ENCODE results near the gene PLA2G6.

- TF ChIP-seq CTCF (IDR thresholded peaks at IDR 0.05) (no peak), POLR2A (IDR thresholded peaks at IDR 0.05) (no peak)
Measured at GRCh38 chr22:38190581-38190980, 9.0 kb upstream of the PLA2G6 start.

Measured in lower leg skin (tissue), 3 donors.